ENCODE results near the gene KCNMB1.
A peak's percentile ranks its signal among the peaks of the same experiment; 100 is the strongest.

Gene KCNMB1

GRCh38 chr5:170361616-170362015 is 27.6 kb downstream of the KCNMB1 start:
- no peak overlapping the region for H3K4me3 ChIP-seq (ENCODE audit: low read depth, low read length)
- TF ChIP-seq, protein P1, sequence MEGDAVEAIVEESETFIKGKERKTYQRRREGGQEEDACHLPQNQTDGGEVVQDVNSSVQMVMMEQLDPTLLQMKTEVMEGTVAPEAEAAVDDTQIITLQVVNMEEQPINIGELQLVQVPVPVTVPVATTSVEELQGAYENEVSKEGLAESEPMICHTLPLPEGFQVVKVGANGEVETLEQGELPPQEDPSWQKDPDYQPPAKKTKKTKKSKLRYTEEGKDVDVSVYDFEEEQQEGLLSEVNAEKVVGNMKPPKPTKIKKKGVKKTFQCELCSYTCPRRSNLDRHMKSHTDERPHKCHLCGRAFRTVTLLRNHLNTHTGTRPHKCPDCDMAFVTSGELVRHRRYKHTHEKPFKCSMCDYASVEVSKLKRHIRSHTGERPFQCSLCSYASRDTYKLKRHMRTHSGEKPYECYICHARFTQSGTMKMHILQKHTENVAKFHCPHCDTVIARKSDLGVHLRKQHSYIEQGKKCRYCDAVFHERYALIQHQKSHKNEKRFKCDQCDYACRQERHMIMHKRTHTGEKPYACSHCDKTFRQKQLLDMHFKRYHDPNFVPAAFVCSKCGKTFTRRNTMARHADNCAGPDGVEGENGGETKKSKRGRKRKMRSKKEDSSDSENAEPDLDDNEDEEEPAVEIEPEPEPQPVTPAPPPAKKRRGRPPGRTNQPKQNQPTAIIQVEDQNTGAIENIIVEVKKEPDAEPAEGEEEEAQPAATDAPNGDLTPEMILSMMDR (conservative IDR thresholded peaks at IDR 0.05; ENCODE audit: low read depth, low read length) = no peak
- DNase-seq (ENCODE audit: low read depth) = no peak

DNA sequence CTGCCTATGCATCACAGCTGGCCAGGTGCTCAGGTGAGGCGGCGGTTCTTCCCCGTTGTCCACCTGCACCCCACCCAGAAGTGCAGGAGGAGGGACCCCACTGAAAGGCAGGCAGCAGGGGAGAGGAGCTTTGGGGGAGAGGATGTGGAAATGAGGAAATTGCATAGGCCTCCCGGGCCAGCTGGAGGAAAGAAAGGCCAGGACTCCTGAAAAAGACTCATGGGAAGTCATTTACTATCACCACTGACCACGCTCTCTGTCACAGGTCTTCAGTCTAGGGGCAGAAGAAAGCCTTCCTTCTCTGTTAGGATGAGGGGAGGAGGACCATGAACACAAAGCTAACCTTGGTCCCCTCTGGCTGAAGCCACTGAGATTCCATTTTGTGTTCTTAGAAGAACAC is 28.1 kb downstream of the KCNMB1 start:
- TF ChIP-seq, protein P1 (conservative IDR thresholded peaks at IDR 0.05; ENCODE audit: low read depth, low read length) = no peak
- no peak for DNase-seq (ENCODE audit: low read depth)
- H3K4me3 ChIP-seq (ENCODE audit: low read depth, low read length) = no peak overlapping the region

DNA sequence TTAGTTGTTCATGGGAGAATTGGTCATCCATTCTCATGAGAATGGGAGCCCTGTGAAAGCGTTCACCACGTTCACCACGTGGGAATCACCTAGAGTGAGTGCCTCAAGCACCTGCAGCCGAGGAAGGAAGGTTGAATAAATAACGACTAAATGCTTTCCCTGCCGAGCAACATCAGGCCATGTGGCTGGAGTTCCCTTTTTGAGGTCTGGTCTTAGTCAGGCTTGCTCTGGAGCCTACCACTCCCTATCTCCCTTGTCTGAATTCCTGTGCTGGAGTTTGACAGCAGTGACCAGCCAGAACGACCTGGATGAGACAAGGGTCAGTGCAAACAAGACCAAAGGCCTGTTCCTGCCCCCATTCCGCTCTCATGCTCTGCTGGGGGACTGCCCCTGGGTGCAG is 28.5 kb downstream of the KCNMB1 start:
- TF ChIP-seq, protein P1 (conservative IDR thresholded peaks at IDR 0.05; ENCODE audit: low read depth, low read length) = no peak
- DNase-seq (ENCODE audit: low read depth) = no peak
- H3K4me3 ChIP-seq (ENCODE audit: low read depth, low read length) = no peak overlapping the region

DNA sequence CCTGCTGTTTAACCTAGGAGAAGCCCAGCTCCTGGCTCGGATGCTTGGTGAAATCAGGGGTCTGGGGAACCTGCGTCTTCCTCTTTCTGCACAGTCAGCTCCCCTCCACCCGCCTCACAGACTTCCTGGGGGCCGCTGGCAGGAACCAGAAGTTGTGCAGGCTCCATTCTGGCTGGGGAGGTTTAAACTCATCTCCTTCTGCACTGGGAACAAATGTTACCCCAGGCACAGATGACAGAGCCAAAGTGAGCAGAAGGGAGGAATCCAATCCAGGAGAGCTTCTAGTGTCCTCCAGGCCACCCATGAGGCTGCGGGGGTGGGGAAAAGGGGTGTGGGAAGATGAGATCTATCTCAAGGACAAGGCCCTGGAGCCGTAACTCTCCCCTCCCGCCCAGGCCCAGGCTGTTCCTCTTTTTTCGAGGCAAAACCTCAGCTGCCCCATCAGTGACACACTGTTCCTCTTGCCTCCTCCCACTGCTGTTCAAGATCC is 31.2 kb downstream of the KCNMB1 start:
- H3K4me3 ChIP-seq (ENCODE audit: low read depth, low read length) = no peak overlapping the region
- DNase-seq (ENCODE audit: low read depth) = no peak
- TF ChIP-seq, protein P1 (conservative IDR thresholded peaks at IDR 0.05; ENCODE audit: low read depth, low read length) = no peak

DNA sequence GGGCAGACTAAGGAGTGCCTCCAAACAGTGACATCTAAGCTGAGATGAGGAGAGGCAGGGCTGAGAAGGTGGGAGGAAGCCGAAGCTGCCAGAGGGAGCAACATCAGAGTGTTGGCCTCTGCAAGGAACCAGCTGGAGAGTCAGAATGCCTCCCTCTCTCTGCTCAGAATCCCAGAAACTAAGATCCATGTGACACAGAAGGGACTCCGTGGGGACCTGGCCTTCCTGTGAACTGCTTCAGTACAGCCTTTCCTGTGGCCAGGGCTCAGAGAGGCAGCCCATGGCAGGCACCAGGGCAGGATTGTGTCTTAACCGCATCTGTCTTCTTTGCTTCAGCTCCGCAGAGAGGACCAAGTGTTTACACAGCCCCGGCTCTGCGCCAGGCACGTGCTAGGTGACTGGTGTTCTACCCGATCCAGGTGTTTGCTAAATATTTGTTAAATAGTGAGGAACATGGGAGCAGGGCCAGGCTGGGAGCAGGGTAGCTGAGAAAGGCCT is 33.5 kb downstream of the KCNMB1 start:
- no peak for DNase-seq (ENCODE audit: low read depth)
- no peak overlapping the region for H3K4me3 ChIP-seq (ENCODE audit: low read depth, low read length)
- TF ChIP-seq, protein P1 (conservative IDR thresholded peaks at IDR 0.05; ENCODE audit: low read depth, low read length) = no peak

DNA sequence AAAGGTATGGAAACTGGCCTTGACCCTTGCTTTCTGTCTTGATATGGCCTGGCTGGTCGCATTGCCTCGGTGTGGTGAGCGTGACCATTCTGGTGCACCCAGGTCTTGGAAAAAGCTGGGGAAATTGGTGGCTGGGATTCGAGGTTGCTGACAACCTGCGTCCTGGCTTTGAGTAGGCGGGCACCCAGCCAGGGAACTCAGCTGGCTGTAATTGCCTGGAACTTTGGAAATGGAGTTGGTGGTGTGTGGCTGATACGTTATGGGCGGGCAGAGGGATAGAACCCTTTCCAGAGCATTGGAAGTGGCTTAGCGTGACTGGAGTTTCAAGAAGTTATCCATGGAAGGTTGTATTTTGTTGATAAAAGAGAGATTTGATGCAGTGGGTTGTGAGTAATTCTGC is 35.2 kb downstream of the KCNMB1 start:
- TF ChIP-seq, protein P1 (conservative IDR thresholded peaks at IDR 0.05; ENCODE audit: low read depth, low read length) = no peak
- DNase-seq (ENCODE audit: low read depth) = no peak
- H3K4me3 ChIP-seq (ENCODE audit: low read depth, low read length) = no peak overlapping the region

DNA sequence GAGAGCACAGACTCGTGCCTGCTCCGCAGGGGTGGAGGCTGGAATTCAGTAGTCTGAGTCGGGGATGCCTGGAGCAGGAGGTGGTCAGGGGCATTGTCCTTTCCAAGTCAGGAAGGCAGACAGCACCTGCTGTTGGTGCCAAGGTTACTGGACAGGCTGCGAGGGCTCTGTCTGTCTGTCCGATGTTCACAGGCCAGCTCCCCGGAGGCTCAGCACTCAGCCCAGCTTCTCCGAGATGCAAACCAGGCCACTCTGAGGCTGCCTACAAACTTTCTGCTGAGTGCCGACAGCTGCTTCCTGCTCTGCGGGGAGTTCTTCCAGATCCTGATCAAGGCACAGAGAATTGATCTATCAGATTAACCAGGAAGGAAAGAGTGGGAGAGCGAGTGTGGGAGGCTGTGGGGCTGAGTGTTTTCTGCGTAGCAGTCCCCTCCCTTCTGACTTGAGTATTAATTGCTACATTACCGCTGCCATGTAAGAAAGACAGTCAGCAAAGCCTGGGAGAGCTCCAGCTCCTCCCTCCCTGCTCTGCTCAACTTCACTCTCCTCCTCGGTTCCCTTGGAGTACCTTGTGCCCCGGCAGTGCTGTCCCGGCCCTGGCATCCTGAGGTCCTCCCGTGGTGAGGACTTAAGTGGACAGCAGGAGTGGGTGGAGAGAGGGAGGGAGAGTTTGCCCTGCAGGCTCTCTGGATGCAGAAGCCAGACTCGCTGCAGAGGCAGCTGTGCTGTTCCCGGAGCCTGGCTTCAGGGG is 36.0 kb downstream of the KCNMB1 start:
- TF ChIP-seq, protein P1 (conservative IDR thresholded peaks at IDR 0.05; ENCODE audit: low read depth, low read length) = no peak
- H3K4me3 ChIP-seq (ENCODE audit: low read depth, low read length) = no peak overlapping the region
- DNase-seq (ENCODE audit: low read depth) = peak; percentile 15
